Liver (tissue), 9 donors: ENCODE measurements around the gene PLA2R1. TPM values are rescaled to one million over a fixed set of nuclear protein-coding genes. Genes with fewer than 3 reads are reported as not detected.

Experiments
- DNase-seq: peaks from one replicate; pipeline ENCODE4 v3.0.0-alpha.2; 2017; ENCODE audit warnings: low spot score
- H3K27ac ChIP-seq, 2 donors: one replicate each; pipeline ENCODE4 v1.7.0; 2013; ENCODE audit warnings: inconsistent platforms in 2 of 2, low read length in 2 of 2, control low read depth in 1 of 2, low read depth in 1 of 2, mild to moderate bottlenecking in 1 of 2
- H3K27me3 ChIP-seq, 4 donors: one replicate each; pipeline versions ENCODE4 v1.6.1 to v1.7.0; 2013; ENCODE audit warnings: low read length in 3 of 4, inconsistent platforms in 1 of 4, mild to moderate bottlenecking in 1 of 4, moderate library complexity in 1 of 4; ENCODE audit not compliant: control insufficient read depth in 4 of 4, insufficient read depth in 4 of 4
- H3K36me3 ChIP-seq, 4 donors: one replicate each; pipeline versions ENCODE4 v1.6.1 to v1.7.0; 2013; ENCODE audit warnings: low read length in 3 of 4, mild to moderate bottlenecking in 3 of 4, low read depth in 1 of 4, moderate library complexity in 1 of 4; ENCODE audit not compliant: control insufficient read depth in 4 of 4, insufficient read depth in 3 of 4
- H3K4me1 ChIP-seq, 4 donors: one replicate each; pipeline versions ENCODE4 v1.6.1 to v1.7.0; 2013; ENCODE audit warnings: low read length in 3 of 4, mild to moderate bottlenecking in 3 of 4, moderate library complexity in 1 of 4; ENCODE audit not compliant: control insufficient read depth in 4 of 4, insufficient read depth in 4 of 4
- H3K4me3 ChIP-seq, 3 donors: one replicate each; pipeline versions ENCODE4 v1.6.1 to v1.7.0; 2013; ENCODE audit warnings: low read length in 3 of 3, control low read depth in 1 of 3, low read depth in 1 of 3, mild to moderate bottlenecking in 1 of 3
- H3K9ac ChIP-seq, 2 donors: one replicate each; pipeline ENCODE4 v1.7.0; 2013; ENCODE audit warnings: low read length in 2 of 2, mild to moderate bottlenecking in 2 of 2, moderate library complexity in 2 of 2, control low read depth in 1 of 2, low read depth in 1 of 2
- H3K9me3 ChIP-seq, 4 donors: one replicate each; pipeline versions ENCODE4 v1.6.1 to v1.7.0; 2013; ENCODE audit warnings: low read length in 3 of 4; ENCODE audit not compliant: control insufficient read depth in 4 of 4
- ATF3 ChIP-seq: IDR thresholded peaks from 2 replicates; pipeline ENCODE4 v1.6.1; 2016; ENCODE audit warnings: antibody characterized with exemption
- CTCF ChIP-seq: fragments of 150-350 bp; IDR thresholded peaks from 2 replicates; pipeline ENCODE4 v1.5.1; 2017; ENCODE audit warnings: improper control_type of control experiment, low read depth, low read length; ENCODE audit not compliant: missing input control
- EGR1 ChIP-seq, 2 donors: IDR thresholded peaks; 2 replicates each; pipeline ENCODE4 v1.6.1; 2016 to 2018; ENCODE audit warnings: antibody characterized with exemption in 2 of 2, low read depth in 2 of 2
- FOXA1 ChIP-seq: IDR thresholded peaks from 2 replicates; pipeline ENCODE4 v1.6.1; 2016; ENCODE audit warnings: antibody characterized with exemption
- FOXA2 ChIP-seq: IDR thresholded peaks from 2 replicates; pipeline ENCODE4 v1.6.1; 2016; ENCODE audit warnings: antibody characterized with exemption
- GABPA ChIP-seq, 2 donors: IDR thresholded peaks in 1 of 2; conservative IDR thresholded peaks in 1 of 2; 2 replicates each; pipeline ENCODE4 v1.6.1; 2016; ENCODE audit warnings: antibody characterized with exemption in 2 of 2, mild to moderate bottlenecking in 1 of 2, moderate library complexity in 1 of 2
- HNF4A ChIP-seq, 2 donors: conservative IDR thresholded peaks; 2 replicates each; pipeline ENCODE4 v1.6.1; 2016; ENCODE audit warnings: antibody characterized with exemption in 2 of 2, mild to moderate bottlenecking in 2 of 2
- HNF4G ChIP-seq: IDR thresholded peaks from 2 replicates; pipeline ENCODE4 v1.6.1; 2016; ENCODE audit warnings: antibody characterized with exemption
- JUND ChIP-seq, 2 donors: IDR thresholded peaks; 2 replicates each; pipeline ENCODE4 v1.6.1; 2016; ENCODE audit warnings: antibody characterized with exemption in 2 of 2
- MAX ChIP-seq: IDR thresholded peaks from 2 replicates; pipeline ENCODE4 v1.6.1; 2016; ENCODE audit warnings: antibody characterized with exemption
- NR2F2 ChIP-seq: IDR thresholded peaks from 2 replicates; pipeline ENCODE4 v1.6.1; 2016; ENCODE audit warnings: antibody characterized with exemption
- RAD21 ChIP-seq, 2 donors: IDR thresholded peaks; 2 replicates each; pipeline ENCODE4 v1.6.1; 2016; ENCODE audit warnings: antibody characterized with exemption in 2 of 2, mild to moderate bottlenecking in 2 of 2
- REST ChIP-seq: IDR thresholded peaks from 2 replicates; pipeline ENCODE4 v1.6.1; 2016; ENCODE audit warnings: antibody characterized with exemption, mild to moderate bottlenecking
- RXRA ChIP-seq, 2 donors: IDR thresholded peaks; 2 replicates each; pipeline ENCODE4 v1.6.1; 2017 to 2018; ENCODE audit warnings: antibody characterized with exemption in 2 of 2, mild to moderate bottlenecking in 1 of 2
- SP1 ChIP-seq: IDR thresholded peaks from 2 replicates; pipeline ENCODE4 v1.6.1; 2018; ENCODE audit warnings: antibody characterized with exemption, mild to moderate bottlenecking
- TAF1 ChIP-seq: conservative IDR thresholded peaks from 2 replicates; pipeline ENCODE4 v1.6.1; 2016; ENCODE audit warnings: antibody characterized with exemption, mild to moderate bottlenecking
- YY1 ChIP-seq: IDR thresholded peaks from 2 replicates; pipeline ENCODE4 v1.6.1; 2016; ENCODE audit warnings: antibody characterized with exemption, mild to moderate bottlenecking
- ZBTB33 ChIP-seq: IDR thresholded peaks from 2 replicates; pipeline ENCODE4 v1.6.1; 2016; ENCODE audit warnings: antibody characterized with exemption
- WGBS: extraction: QIAGEN DNeasy Blood & Tissue Kit; methylation state at CpG from one replicate; pipeline ENCODE4 v1.1.7; 2013; 5-methylcytosine and 5-hydroxymethylcytosine counted together
- polyA plus RNA-seq, 2 donors: library from polyadenylated mRNA; stranded (reverse) in 1 of 2; unstranded in 1 of 2; fragments of 200-250 nt in 1 of 2; fragments of >200 nt in 1 of 2; fragmentation: Nextera tagmentation in 1 of 2; extraction: Ambion mirVana in 1 of 2; gene quantifications; one replicate each; pipeline versions ENCODE4 v1.2.1 to v1.2.3, GENCODE V29; 2013 to 2015
- total RNA-seq, 2 donors: library from RNA; depleted of rRNA; stranded (reverse); fragments of >200 nt; gene quantifications; one replicate each; pipeline ENCODE4 v1.2.3, GENCODE V29; 2014
- donor health status: healthy.
- donor health status: healthy.
- donor health status: healthy.
- donor health status: healthy.
- donor health status: healthy.

The PLA2R1 gene
- total and polyA plus RNA-seq, 4 donors, result 0.61 to 2.3 (median 0.66) TPM

GRCh38 chr2:160028431-160029269 lies 33.8 kb downstream of the PLA2R1 start:
- WGBS, result 85% methylated on average over 10 of the region's 10 CpGs
- no peak for TF ChIP-seq ZBTB33
- TF ChIP-seq RXRA (IDR thresholded peaks at IDR 0.05), result no peak
- no peak for TF ChIP-seq MAX
- TF ChIP-seq YY1, result no peak
- TF ChIP-seq FOXA2, result no peak
- no peak for TF ChIP-seq JUND (IDR thresholded peaks at IDR 0.05)
- no peak for TF ChIP-seq REST
- no peak for TF ChIP-seq TAF1
- TF ChIP-seq HNF4G, result no peak
- TF ChIP-seq HNF4A (conservative IDR thresholded peaks at IDR 0.05), result no peak
- TF ChIP-seq GABPA (IDR thresholded peaks at IDR 0.05 in 1 of 2, conservative IDR thresholded peaks at IDR 0.05 in 1 of 2), result no peak
- TF ChIP-seq CTCF, result no peak
- TF ChIP-seq RAD21 (IDR thresholded peaks at IDR 0.05), result no peak
- no peak for TF ChIP-seq ATF3
- TF ChIP-seq NR2F2, result no peak
- TF ChIP-seq EGR1 (IDR thresholded peaks at IDR 0.05; ENCODE audit: low read depth in 2 of 2), result no peak
- no peak for TF ChIP-seq SP1
- TF ChIP-seq FOXA1, result no peak
- no peak overlapping the region for H3K9ac ChIP-seq

More at GRCh38 chr2:160028431-160029269, 33.8 kb downstream of the PLA2R1 start:
- DNase-seq, result no peak
- Histone ChIP-seq H3K9me3 (no peaks in the 10 kb centered on the region), H3K27me3 (peaks cover 0 to 2% (median 0%) of the 10 kb centered on the region in 4 donors), H3K4me3 (no peak overlapping the region), H3K4me1 (no peaks in the 10 kb centered on the region), H3K27ac (no peak overlapping the region), H3K36me3 (no peaks in the 10 kb centered on the region)
